GM19455 (cell line): Measurements from ENCODE around the gene EI24.

ENCODE experiments used
- ATAC-seq: cut with Tn5 transposase; IDR thresholded peaks from one replicate; pipeline ENCODE4 v1.9.1; 2021; ENCODE audit not compliant: unreplicated experiment

The EI24 gene

GRCh38 chr11:125626288-125626950, 57.1 kb downstream of the EI24 start:
- ATAC-seq: peak; percentile 20

DNA sequence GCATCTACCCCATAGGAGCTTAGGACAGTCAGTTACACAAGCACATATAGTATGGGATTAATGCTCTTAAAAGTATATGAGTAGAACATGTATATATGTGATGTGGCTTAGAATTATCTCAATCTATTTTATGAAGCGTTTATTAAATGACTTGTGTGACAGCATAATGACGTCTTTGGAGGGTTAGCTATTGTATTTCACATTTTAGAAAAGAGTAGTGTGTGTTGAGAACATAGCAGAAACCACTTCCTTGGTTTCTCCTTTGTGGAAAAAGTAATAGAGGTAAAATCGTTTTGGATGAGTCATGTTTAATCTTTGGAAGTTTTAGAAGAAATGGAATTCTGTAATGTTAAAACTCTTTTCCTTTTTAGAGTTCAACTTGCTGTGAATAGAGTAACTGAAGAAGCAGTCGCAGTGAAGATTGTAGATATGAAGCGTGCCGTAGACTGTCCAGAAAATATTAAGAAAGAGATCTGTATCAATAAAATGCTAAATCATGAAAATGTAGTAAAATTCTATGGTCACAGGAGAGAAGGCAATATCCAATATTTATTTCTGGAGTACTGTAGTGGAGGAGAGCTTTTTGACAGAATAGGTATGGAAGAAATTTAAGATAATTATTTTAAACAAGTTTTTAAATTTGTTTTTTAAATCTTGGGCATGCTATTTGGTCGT, 58.1 kb downstream of the EI24 start:
- no peak for ATAC-seq
